ENCODE measurements around the gene CFAP141.

The CFAP141 gene

DNA sequence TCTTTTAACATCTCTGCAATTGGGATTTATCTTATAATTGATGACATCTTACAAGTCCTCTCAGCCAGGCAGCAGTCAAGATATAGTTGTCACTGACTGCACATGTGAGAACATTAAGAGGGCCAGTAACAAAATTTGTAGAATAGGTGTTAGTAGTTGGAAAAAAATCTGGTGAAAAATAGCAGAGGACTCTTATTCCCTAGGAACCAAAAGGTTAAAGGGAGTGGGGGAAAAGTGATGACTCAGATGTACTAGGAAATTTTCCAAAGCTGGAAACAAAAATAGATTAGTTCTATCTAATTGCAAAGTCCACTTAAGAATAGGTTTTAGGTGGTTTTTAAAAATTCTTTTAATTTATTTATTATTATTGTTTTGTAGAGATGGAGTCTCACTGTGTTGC, 54.8 kb downstream of the CFAP141 start:
- H3K4me1 ChIP-seq (ENCODE audit: control insufficient read depth, insufficient read depth, low read length) = peaks cover 8% of the 10 kb centered on the region
- no peaks in the 10 kb centered on the region for H3K9me3 ChIP-seq (ENCODE audit: control insufficient read depth in 2 of 2, low read length in 2 of 2)
- no peaks in the 10 kb centered on the region for H3K36me3 ChIP-seq (ENCODE audit: control insufficient read depth in 2 of 2, insufficient read depth in 2 of 2, low read length in 2 of 2)
- H3K27me3 ChIP-seq (ENCODE audit: control insufficient read depth in 1 of 2, insufficient read depth in 2 of 2, low read length in 2 of 2) = no peaks in the 10 kb centered on the region
- H3K4me3 ChIP-seq (ENCODE audit: low read length in 2 of 2) = no peak overlapping the region
- no peak overlapping the region for H3K27ac ChIP-seq (ENCODE audit: low read length)
- H3K9ac ChIP-seq (ENCODE audit: low read length in 2 of 2) = no peak overlapping the region
